Liver (tissue), 9 donors: Measurements from ENCODE around the gene NXPE3. TPM values are rescaled to one million over a fixed set of nuclear protein-coding genes. Genes with fewer than 3 reads are reported as not detected.

ENCODE experiments used
- DNase-seq: peaks from one replicate; pipeline ENCODE4 v3.0.0-alpha.2; 2017; ENCODE audit warnings: low spot score
- H3K27ac ChIP-seq, 2 donors: one replicate each; pipeline ENCODE4 v1.7.0; 2013; ENCODE audit warnings: inconsistent platforms in 2 of 2, low read length in 2 of 2, control low read depth in 1 of 2, low read depth in 1 of 2, mild to moderate bottlenecking in 1 of 2
- H3K27me3 ChIP-seq, 4 donors: one replicate each; pipeline versions ENCODE4 v1.6.1 to v1.7.0; 2013; ENCODE audit warnings: low read length in 3 of 4, inconsistent platforms in 1 of 4, mild to moderate bottlenecking in 1 of 4, moderate library complexity in 1 of 4; ENCODE audit not compliant: control insufficient read depth in 4 of 4, insufficient read depth in 4 of 4
- H3K36me3 ChIP-seq, 4 donors: one replicate each; pipeline versions ENCODE4 v1.6.1 to v1.7.0; 2013; ENCODE audit warnings: low read length in 3 of 4, mild to moderate bottlenecking in 3 of 4, low read depth in 1 of 4, moderate library complexity in 1 of 4; ENCODE audit not compliant: control insufficient read depth in 4 of 4, insufficient read depth in 3 of 4
- H3K4me1 ChIP-seq, 4 donors: one replicate each; pipeline versions ENCODE4 v1.6.1 to v1.7.0; 2013; ENCODE audit warnings: low read length in 3 of 4, mild to moderate bottlenecking in 3 of 4, moderate library complexity in 1 of 4; ENCODE audit not compliant: control insufficient read depth in 4 of 4, insufficient read depth in 4 of 4
- H3K4me3 ChIP-seq, 3 donors: one replicate each; pipeline versions ENCODE4 v1.6.1 to v1.7.0; 2013; ENCODE audit warnings: low read length in 3 of 3, control low read depth in 1 of 3, low read depth in 1 of 3, mild to moderate bottlenecking in 1 of 3
- H3K9ac ChIP-seq, 2 donors: one replicate each; pipeline ENCODE4 v1.7.0; 2013; ENCODE audit warnings: low read length in 2 of 2, mild to moderate bottlenecking in 2 of 2, moderate library complexity in 2 of 2, control low read depth in 1 of 2, low read depth in 1 of 2
- H3K9me3 ChIP-seq, 4 donors: one replicate each; pipeline versions ENCODE4 v1.6.1 to v1.7.0; 2013; ENCODE audit warnings: low read length in 3 of 4; ENCODE audit not compliant: control insufficient read depth in 4 of 4
- EGR1 ChIP-seq, 2 donors: IDR thresholded peaks; 2 replicates each; pipeline ENCODE4 v1.6.1; 2016 to 2018; ENCODE audit warnings: antibody characterized with exemption in 2 of 2, low read depth in 2 of 2
- FOXA1 ChIP-seq: IDR thresholded peaks from 2 replicates; pipeline ENCODE4 v1.6.1; 2016; ENCODE audit warnings: antibody characterized with exemption
- FOXA2 ChIP-seq: IDR thresholded peaks from 2 replicates; pipeline ENCODE4 v1.6.1; 2016; ENCODE audit warnings: antibody characterized with exemption
- GABPA ChIP-seq, 2 donors: IDR thresholded peaks in 1 of 2; conservative IDR thresholded peaks in 1 of 2; 2 replicates each; pipeline ENCODE4 v1.6.1; 2016; ENCODE audit warnings: antibody characterized with exemption in 2 of 2, mild to moderate bottlenecking in 1 of 2, moderate library complexity in 1 of 2
- HNF4A ChIP-seq, 2 donors: conservative IDR thresholded peaks; 2 replicates each; pipeline ENCODE4 v1.6.1; 2016; ENCODE audit warnings: antibody characterized with exemption in 2 of 2, mild to moderate bottlenecking in 2 of 2
- HNF4G ChIP-seq: IDR thresholded peaks from 2 replicates; pipeline ENCODE4 v1.6.1; 2016; ENCODE audit warnings: antibody characterized with exemption
- JUND ChIP-seq, 2 donors: IDR thresholded peaks; 2 replicates each; pipeline ENCODE4 v1.6.1; 2016; ENCODE audit warnings: antibody characterized with exemption in 2 of 2
- NR2F2 ChIP-seq: IDR thresholded peaks from 2 replicates; pipeline ENCODE4 v1.6.1; 2016; ENCODE audit warnings: antibody characterized with exemption
- RAD21 ChIP-seq, 2 donors: IDR thresholded peaks; 2 replicates each; pipeline ENCODE4 v1.6.1; 2016; ENCODE audit warnings: antibody characterized with exemption in 2 of 2, mild to moderate bottlenecking in 2 of 2
- RXRA ChIP-seq, 2 donors: IDR thresholded peaks; 2 replicates each; pipeline ENCODE4 v1.6.1; 2017 to 2018; ENCODE audit warnings: antibody characterized with exemption in 2 of 2, mild to moderate bottlenecking in 1 of 2
- SP1 ChIP-seq: IDR thresholded peaks from 2 replicates; pipeline ENCODE4 v1.6.1; 2018; ENCODE audit warnings: antibody characterized with exemption, mild to moderate bottlenecking
- TAF1 ChIP-seq: conservative IDR thresholded peaks from 2 replicates; pipeline ENCODE4 v1.6.1; 2016; ENCODE audit warnings: antibody characterized with exemption, mild to moderate bottlenecking
- YY1 ChIP-seq: IDR thresholded peaks from 2 replicates; pipeline ENCODE4 v1.6.1; 2016; ENCODE audit warnings: antibody characterized with exemption, mild to moderate bottlenecking
- WGBS: extraction: QIAGEN DNeasy Blood & Tissue Kit; methylation state at CpG from one replicate; pipeline ENCODE4 v1.1.7; 2013; 5-methylcytosine and 5-hydroxymethylcytosine counted together
- polyA plus RNA-seq, 2 donors: library from polyadenylated mRNA; stranded (reverse) in 1 of 2; unstranded in 1 of 2; fragments of 200-250 nt in 1 of 2; fragments of >200 nt in 1 of 2; fragmentation: Nextera tagmentation in 1 of 2; extraction: Ambion mirVana in 1 of 2; gene quantifications; one replicate each; pipeline versions ENCODE4 v1.2.1 to v1.2.3, GENCODE V29; 2013 to 2015
- total RNA-seq, 2 donors: library from RNA; depleted of rRNA; stranded (reverse); fragments of >200 nt; gene quantifications; one replicate each; pipeline ENCODE4 v1.2.3, GENCODE V29; 2014
- TF ChIP-seq, protein P1 (sequence below): IDR thresholded peaks from 2 replicates; pipeline ENCODE4 v1.6.1; 2016; ENCODE audit warnings: antibody characterized with exemption
- TF ChIP-seq, protein P2 (sequence below): IDR thresholded peaks from 2 replicates; pipeline ENCODE4 v1.6.1; 2016; ENCODE audit warnings: antibody characterized with exemption
- TF ChIP-seq, protein P3 (sequence below): IDR thresholded peaks from 2 replicates; pipeline ENCODE4 v1.6.1; 2016; ENCODE audit warnings: antibody characterized with exemption
- TF ChIP-seq, protein P4 (sequence below): IDR thresholded peaks from 2 replicates; pipeline ENCODE4 v1.6.1; 2016; ENCODE audit warnings: antibody characterized with exemption, mild to moderate bottlenecking
- TF ChIP-seq, protein P5 (sequence below): fragments of 150-350 bp; IDR thresholded peaks from 2 replicates; pipeline ENCODE4 v1.5.1; 2017; ENCODE audit warnings: improper control_type of control experiment, low read depth, low read length; ENCODE audit not compliant: missing input control
- donor health status: healthy.
- donor health status: healthy.
- donor health status: healthy.
- donor health status: healthy.
- donor health status: healthy.

The NXPE3 gene
- total and polyA plus RNA-seq, 4 donors: 1.1 to 2.7 (median 1.7) TPM

DNA sequence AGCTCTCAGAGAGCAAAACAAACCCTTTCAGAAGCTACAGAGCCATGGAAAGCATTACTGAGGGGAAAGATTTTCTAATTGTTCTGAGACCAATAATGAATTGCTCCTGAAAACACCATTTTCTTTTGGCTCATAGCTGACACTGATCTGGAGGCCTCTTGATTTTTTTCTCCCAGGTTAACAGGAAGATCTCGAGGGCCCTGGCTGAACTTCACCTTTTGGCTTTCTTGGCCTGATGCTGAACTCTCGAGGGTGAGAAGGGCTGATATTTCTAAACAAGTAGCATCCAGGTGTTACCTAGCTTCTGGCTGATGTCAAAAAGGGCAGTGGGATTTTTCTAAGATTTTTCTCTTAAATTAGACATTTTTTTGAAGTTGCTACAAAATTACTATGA is 50.4 kb downstream of the NXPE3 start:
- H3K4me3 ChIP-seq: no peak overlapping the region
- 61% methylated on average over 2 of the region's 2 CpGs for WGBS

DNA sequence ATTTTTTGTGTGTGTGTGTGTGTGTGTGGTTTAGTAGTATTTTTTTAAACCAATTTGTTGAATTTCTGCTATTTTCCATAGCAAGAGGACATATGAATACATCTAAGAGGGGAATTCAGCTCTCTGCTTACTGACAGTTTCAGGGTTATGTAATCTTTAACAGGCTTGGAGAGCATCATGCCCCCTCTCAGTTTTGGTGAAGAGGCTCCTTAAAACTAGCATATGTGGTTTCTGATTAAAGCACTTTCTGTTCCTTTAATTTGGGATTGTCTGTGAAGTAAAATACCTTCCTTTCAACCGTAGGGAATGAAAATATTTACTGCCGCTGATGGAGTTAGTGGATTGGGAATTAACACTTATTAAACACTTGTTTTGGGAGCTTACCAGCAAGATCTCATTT is 50.9 kb downstream of the NXPE3 start:
- 84% methylated on average over 2 of the region's 2 CpGs for WGBS
- Histone ChIP-seq H3K9ac (peak overlapping the region in 1 of 2 donors; percentile 78), H3K36me3 (no peaks in the 10 kb centered on the region), H3K27me3 (no peaks in the 10 kb centered on the region), H3K9me3 (no peaks in the 10 kb centered on the region), H3K27ac (no peak overlapping the region), H3K4me1 (peaks cover 2 to 35% (median 16%) of the 10 kb centered on the region in 4 donors), H3K4me3 (no peak overlapping the region)
- DNase-seq: no peak
- TF ChIP-seq, protein P1, sequence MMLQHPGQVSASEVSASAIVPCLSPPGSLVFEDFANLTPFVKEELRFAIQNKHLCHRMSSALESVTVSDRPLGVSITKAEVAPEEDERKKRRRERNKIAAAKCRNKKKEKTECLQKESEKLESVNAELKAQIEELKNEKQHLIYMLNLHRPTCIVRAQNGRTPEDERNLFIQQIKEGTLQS: no peak
- TF ChIP-seq HNF4G: no peak
- TF ChIP-seq, protein P2, sequence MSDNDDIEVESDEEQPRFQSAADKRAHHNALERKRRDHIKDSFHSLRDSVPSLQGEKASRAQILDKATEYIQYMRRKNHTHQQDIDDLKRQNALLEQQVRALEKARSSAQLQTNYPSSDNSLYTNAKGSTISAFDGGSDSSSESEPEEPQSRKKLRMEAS: no peak
- TF ChIP-seq JUND (IDR thresholded peaks at IDR 0.05): no peak
- TF ChIP-seq EGR1 (IDR thresholded peaks at IDR 0.05; ENCODE audit: low read depth in 2 of 2): no peak
- no peak for TF ChIP-seq RXRA (IDR thresholded peaks at IDR 0.05)
- no peak for TF ChIP-seq FOXA1
- no peak for TF ChIP-seq GABPA (IDR thresholded peaks at IDR 0.05 in 1 of 2, conservative IDR thresholded peaks at IDR 0.05 in 1 of 2)
- no peak for TF ChIP-seq HNF4A (conservative IDR thresholded peaks at IDR 0.05)
- no peak for TF ChIP-seq FOXA2
- TF ChIP-seq, protein P3, sequence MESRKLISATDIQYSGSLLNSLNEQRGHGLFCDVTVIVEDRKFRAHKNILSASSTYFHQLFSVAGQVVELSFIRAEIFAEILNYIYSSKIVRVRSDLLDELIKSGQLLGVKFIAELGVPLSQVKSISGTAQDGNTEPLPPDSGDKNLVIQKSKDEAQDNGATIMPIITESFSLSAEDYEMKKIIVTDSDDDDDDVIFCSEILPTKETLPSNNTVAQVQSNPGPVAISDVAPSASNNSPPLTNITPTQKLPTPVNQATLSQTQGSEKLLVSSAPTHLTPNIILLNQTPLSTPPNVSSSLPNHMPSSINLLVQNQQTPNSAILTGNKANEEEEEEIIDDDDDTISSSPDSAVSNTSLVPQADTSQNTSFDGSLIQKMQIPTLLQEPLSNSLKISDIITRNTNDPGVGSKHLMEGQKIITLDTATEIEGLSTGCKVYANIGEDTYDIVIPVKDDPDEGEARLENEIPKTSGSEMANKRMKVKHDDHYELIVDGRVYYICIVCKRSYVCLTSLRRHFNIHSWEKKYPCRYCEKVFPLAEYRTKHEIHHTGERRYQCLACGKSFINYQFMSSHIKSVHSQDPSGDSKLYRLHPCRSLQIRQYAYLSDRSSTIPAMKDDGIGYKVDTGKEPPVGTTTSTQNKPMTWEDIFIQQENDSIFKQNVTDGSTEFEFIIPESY: no peak

More for the DNA sequence above, 50.4 kb downstream of the NXPE3 start:
- Histone ChIP-seq H3K36me3 (no peaks in the 10 kb centered on the region), H3K9ac (peak overlapping the region; percentile 78 to 96), H3K27me3 (no peaks in the 10 kb centered on the region), H3K4me1 (peaks cover 2 to 35% (median 16%) of the 10 kb centered on the region in 4 donors), H3K9me3 (no peaks in the 10 kb centered on the region), H3K27ac (peak overlapping the region; percentile 93 to 96)
- no peak for DNase-seq
- TF ChIP-seq, protein P4, sequence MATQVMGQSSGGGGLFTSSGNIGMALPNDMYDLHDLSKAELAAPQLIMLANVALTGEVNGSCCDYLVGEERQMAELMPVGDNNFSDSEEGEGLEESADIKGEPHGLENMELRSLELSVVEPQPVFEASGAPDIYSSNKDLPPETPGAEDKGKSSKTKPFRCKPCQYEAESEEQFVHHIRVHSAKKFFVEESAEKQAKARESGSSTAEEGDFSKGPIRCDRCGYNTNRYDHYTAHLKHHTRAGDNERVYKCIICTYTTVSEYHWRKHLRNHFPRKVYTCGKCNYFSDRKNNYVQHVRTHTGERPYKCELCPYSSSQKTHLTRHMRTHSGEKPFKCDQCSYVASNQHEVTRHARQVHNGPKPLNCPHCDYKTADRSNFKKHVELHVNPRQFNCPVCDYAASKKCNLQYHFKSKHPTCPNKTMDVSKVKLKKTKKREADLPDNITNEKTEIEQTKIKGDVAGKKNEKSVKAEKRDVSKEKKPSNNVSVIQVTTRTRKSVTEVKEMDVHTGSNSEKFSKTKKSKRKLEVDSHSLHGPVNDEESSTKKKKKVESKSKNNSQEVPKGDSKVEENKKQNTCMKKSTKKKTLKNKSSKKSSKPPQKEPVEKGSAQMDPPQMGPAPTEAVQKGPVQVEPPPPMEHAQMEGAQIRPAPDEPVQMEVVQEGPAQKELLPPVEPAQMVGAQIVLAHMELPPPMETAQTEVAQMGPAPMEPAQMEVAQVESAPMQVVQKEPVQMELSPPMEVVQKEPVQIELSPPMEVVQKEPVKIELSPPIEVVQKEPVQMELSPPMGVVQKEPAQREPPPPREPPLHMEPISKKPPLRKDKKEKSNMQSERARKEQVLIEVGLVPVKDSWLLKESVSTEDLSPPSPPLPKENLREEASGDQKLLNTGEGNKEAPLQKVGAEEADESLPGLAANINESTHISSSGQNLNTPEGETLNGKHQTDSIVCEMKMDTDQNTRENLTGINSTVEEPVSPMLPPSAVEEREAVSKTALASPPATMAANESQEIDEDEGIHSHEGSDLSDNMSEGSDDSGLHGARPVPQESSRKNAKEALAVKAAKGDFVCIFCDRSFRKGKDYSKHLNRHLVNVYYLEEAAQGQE: no peak
- TF ChIP-seq YY1: no peak
- TF ChIP-seq, protein P3: no peak
- no peak for TF ChIP-seq NR2F2
- TF ChIP-seq RAD21 (IDR thresholded peaks at IDR 0.05): no peak
- TF ChIP-seq, protein P1: no peak
- TF ChIP-seq EGR1 (IDR thresholded peaks at IDR 0.05; ENCODE audit: low read depth in 2 of 2): no peak
- TF ChIP-seq, protein P2: no peak
- no peak for TF ChIP-seq TAF1
- no peak for TF ChIP-seq FOXA1
- TF ChIP-seq HNF4A (conservative IDR thresholded peaks at IDR 0.05): no peak
- TF ChIP-seq FOXA2: no peak
- no peak for TF ChIP-seq RXRA (IDR thresholded peaks at IDR 0.05)
- TF ChIP-seq, protein P5, sequence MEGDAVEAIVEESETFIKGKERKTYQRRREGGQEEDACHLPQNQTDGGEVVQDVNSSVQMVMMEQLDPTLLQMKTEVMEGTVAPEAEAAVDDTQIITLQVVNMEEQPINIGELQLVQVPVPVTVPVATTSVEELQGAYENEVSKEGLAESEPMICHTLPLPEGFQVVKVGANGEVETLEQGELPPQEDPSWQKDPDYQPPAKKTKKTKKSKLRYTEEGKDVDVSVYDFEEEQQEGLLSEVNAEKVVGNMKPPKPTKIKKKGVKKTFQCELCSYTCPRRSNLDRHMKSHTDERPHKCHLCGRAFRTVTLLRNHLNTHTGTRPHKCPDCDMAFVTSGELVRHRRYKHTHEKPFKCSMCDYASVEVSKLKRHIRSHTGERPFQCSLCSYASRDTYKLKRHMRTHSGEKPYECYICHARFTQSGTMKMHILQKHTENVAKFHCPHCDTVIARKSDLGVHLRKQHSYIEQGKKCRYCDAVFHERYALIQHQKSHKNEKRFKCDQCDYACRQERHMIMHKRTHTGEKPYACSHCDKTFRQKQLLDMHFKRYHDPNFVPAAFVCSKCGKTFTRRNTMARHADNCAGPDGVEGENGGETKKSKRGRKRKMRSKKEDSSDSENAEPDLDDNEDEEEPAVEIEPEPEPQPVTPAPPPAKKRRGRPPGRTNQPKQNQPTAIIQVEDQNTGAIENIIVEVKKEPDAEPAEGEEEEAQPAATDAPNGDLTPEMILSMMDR: no peak
- TF ChIP-seq JUND (IDR thresholded peaks at IDR 0.05): no peak
- no peak for TF ChIP-seq SP1
